GM12873 (cell line): ENCODE measurements around the gene DHX34.

Experiments used
- CTCF ChIP-seq: IDR thresholded peaks from 2 replicates; pipeline ENCODE4 v1.5.1; 2012; ENCODE audit warnings: low read depth, mild to moderate bottlenecking, moderate library complexity, low read length, control low read depth; ENCODE audit not compliant: insufficient read depth; ENCODE audit errors: missing control alignments

The DHX34 gene

GRCh38 chr19:47374876-47375693, 26.0 kb downstream of the DHX34 start:
- no peak for TF ChIP-seq CTCF

- no peak for TF ChIP-seq CTCF
These were observed 26.8 kb downstream of the DHX34 start for GRCh38 chr19:47375694-47376588.

GRCh38 chr19:47376589-47377144, 27.6 kb downstream of the DHX34 start:
- TF ChIP-seq CTCF = no peak

GRCh38 chr19:47377208-47377701, 28.1 kb downstream of the DHX34 start:
- no peak for TF ChIP-seq CTCF

GRCh38 chr19:47377801-47378200, 28.7 kb downstream of the DHX34 start:
- no peak for TF ChIP-seq CTCF

- TF ChIP-seq CTCF = no peak
These were observed 29.1 kb downstream of the DHX34 start for GRCh38 chr19:47378246-47378645.

- TF ChIP-seq CTCF = no peak
These were observed 30.3 kb downstream of the DHX34 start for GRCh38 chr19:47379381-47379938.
